Ovary (tissue), 9 donors: ENCODE data around the gene ST14. TPM values are rescaled to one million over a fixed set of nuclear protein-coding genes. Genes with fewer than 3 reads are reported as not detected.

Experiments used
- DNase-seq, 5 donors: peaks; one replicate each; pipeline ENCODE4 v3.0.0-alpha.2; 2019 to 2020
- H3K27ac ChIP-seq, 2 donors: fragments of 200-600 bp; one replicate each; pipeline versions ENCODE4 v1.5.1 to v1.8.0; 2019 to 2022
- H3K27me3 ChIP-seq: fragments of 200-600 bp; one replicate; pipeline ENCODE4 v1.8.0; 2022
- H3K36me3 ChIP-seq: fragments of 200-600 bp; sonication (generic); one replicate; pipeline ENCODE4 v1.5.1; 2019
- H3K4me1 ChIP-seq: one replicate; pipeline ENCODE4 v1.8.1; 2013; ENCODE audit warnings: mild to moderate bottlenecking, moderate library complexity; ENCODE audit not compliant: insufficient read depth
- H3K4me3 ChIP-seq: fragments of 200-600 bp; sonication (generic); one replicate; pipeline ENCODE4 v1.5.1; 2017
- H3K9me3 ChIP-seq, 2 donors: fragments of 200-600 bp in 1 of 2; sonication (generic) in 1 of 2; one replicate each; pipeline versions ENCODE4 v1.5.1 to v1.8.1; 2013 to 2019; ENCODE audit warnings: mild to moderate bottlenecking in 1 of 2, moderate library complexity in 1 of 2
- CTCF ChIP-seq, 3 donors: fragments of 450-650 bp in 2 of 3; fragments of 200-600 bp in 1 of 3; IDR thresholded peaks; one replicate each; pipeline versions ENCODE4 v1.5.1 to v1.8.0; 2016 to 2022; ENCODE audit warnings: antibody characterized with exemption in 3 of 3, mild to moderate bottlenecking in 1 of 3
- EP300 ChIP-seq: sonication (generic); formaldehyde crosslinking; IDR thresholded peaks from one replicate; pipeline ENCODE4 v1.6.1; 2017; ENCODE audit warnings: antibody characterized with exemption
- POLR2A ChIP-seq: fragments of 450-650 bp; IDR thresholded peaks from one replicate; pipeline ENCODE4 v1.6.1; 2017; ENCODE audit warnings: antibody characterized with exemption, mild to moderate bottlenecking, moderate library complexity
- WGBS, 3 donors: extraction: QIAGEN DNeasy Blood & Tissue Kit in 1 of 3; methylation state at CpG; one replicate each; pipeline versions ENCODE4 v1.1.5 to v1.1.7; 2013 to 2017; 5-methylcytosine and 5-hydroxymethylcytosine counted together
- intact Hi-C, 4 donors: fragments of 100-400 bp; cut with DNase I; formaldehyde crosslinking; loops; one replicate each; pipeline versions ENCODE4 v1.11.0 to v1.15.1; 2022 to 2023
- polyA plus RNA-seq, 2 donors: library from polyadenylated mRNA; stranded (reverse); fragments of 200-250 nt in 1 of 2; fragments of 350-450 nt in 1 of 2; fragmentation: Illumina TruSeq in 1 of 2; extraction: RNeasy Lipid Tissue Mini Kit (QIAGEN cat#74804) in 1 of 2; gene quantifications; one replicate each; pipeline ENCODE4 v1.2.3, GENCODE V29; 2013 to 2014
- total RNA-seq, 7 donors: library from RNA; depleted of rRNA in 2 of 7; stranded (reverse); fragments of >200 nt in 2 of 7; fragmentation: NEBNext Ultra II Directional in 3 of 7; extraction: Animal tissue kit (Norgen Biotek cat#: 25700) in 3 of 7; gene quantifications; one replicate each; pipeline versions ENCODE4 v1.1.0 to v1.2.4, GENCODE V29; 2016 to 2023
- donor health status: DM: no; HTN: no; CAD: no; lungs with moderate emphysema.
- donor health status: DM: no; HTN: no; CAD: no.
- donor health status: Bipolar disorder and iron deficiency.
- donor health status: DM: yes; HTN: yes; CAD: no.
- donor health status: DM: no; HTN: no; CAD: no.
- donor health status: DM: yes; HTN: yes; CAD: no.

ST14 gene
- total and polyA plus RNA-seq, 9 donors, result 0.18 to 76.2 (median 4.5) TPM

GRCh38 chr11:130145311-130145812 is 14.2 kb upstream of the ST14 start:
- Histone ChIP-seq H3K27me3 (no peaks in the 10 kb centered on the region), H3K36me3 (no peaks in the 10 kb centered on the region), H3K27ac (no peak overlapping the region), H3K9me3 (no peaks in the 10 kb centered on the region), H3K4me3 (no peak overlapping the region), H3K4me1 (peaks cover 3% of the 10 kb centered on the region)
- no peak for DNase-seq
- TF ChIP-seq EP300 (no peak), POLR2A (no peak), CTCF (IDR thresholded peaks at IDR 0.05) (no peak)
- 94 to 96% (median 95%) methylated on average over 3 of the region's 3 CpGs for WGBS, 3 donors
- intact Hi-C loops, result no loop called here

GRCh38 chr11:130145975-130146776 is 13.4 kb upstream of the ST14 start:
- WGBS, 3 donors, result 78 to 83% (median 83%) methylated on average over 15 of the region's 15 CpGs

GRCh38 chr11:130146796-130147195 is 12.8 kb upstream of the ST14 start:
- H3K27ac ChIP-seq, result no peak overlapping the region

More at GRCh38 chr11:130145975-130146776, 13.4 kb upstream of the ST14 start:
- no peak overlapping the region for H3K4me3 ChIP-seq
- no peak overlapping the region for H3K27ac ChIP-seq
- no peaks in the 10 kb centered on the region for H3K27me3 ChIP-seq
- no peaks in the 10 kb centered on the region for H3K9me3 ChIP-seq
- no peaks in the 10 kb centered on the region for H3K36me3 ChIP-seq
- no peak for DNase-seq
- TF ChIP-seq POLR2A, result no peak
- TF ChIP-seq EP300, result no peak
- TF ChIP-seq CTCF (IDR thresholded peaks at IDR 0.05), result no peak
- intact Hi-C loops, result no loop called here
- peaks cover 3% of the 10 kb centered on the region for H3K4me1 ChIP-seq

GRCh38 chr11:130148796-130149326 is 10.7 kb upstream of the ST14 start:
- intact Hi-C loops, result no loop called here
- H3K4me3 ChIP-seq, result no peak overlapping the region
- WGBS, 3 donors, result 89 to 93% (median 90%) methylated on average over 12 of the region's 12 CpGs
- no peaks in the 10 kb centered on the region for H3K9me3 ChIP-seq
- H3K36me3 ChIP-seq, result no peaks in the 10 kb centered on the region
- no peak overlapping the region for H3K27ac ChIP-seq
- H3K27me3 ChIP-seq, result no peaks in the 10 kb centered on the region
- H3K4me1 ChIP-seq, result no peaks in the 10 kb centered on the region
- TF ChIP-seq EP300 (no peak), CTCF (IDR thresholded peaks at IDR 0.05) (no peak), POLR2A (no peak)
- no peak for DNase-seq

More at GRCh38 chr11:130146796-130147195, 12.8 kb upstream of the ST14 start:
- no peak overlapping the region for H3K4me3 ChIP-seq
- WGBS, 3 donors, result 77 to 87% (median 84%) methylated on average over 5 of the region's 5 CpGs
- no peaks in the 10 kb centered on the region for H3K36me3 ChIP-seq
- intact Hi-C loops, result no loop called here
- no peaks in the 10 kb centered on the region for H3K27me3 ChIP-seq
- no peak for DNase-seq
- no peaks in the 10 kb centered on the region for H3K9me3 ChIP-seq
- no peak for TF ChIP-seq CTCF (IDR thresholded peaks at IDR 0.05)
- H3K4me1 ChIP-seq, result peaks cover 3% of the 10 kb centered on the region
